Uterus (tissue), 4 donors: ENCODE data around the gene ZNF532. TPM values are rescaled to one million over a fixed set of nuclear protein-coding genes. Genes with fewer than 3 reads are reported as not detected.
A peak's percentile ranks its signal among the peaks of the same experiment; 100 is the strongest.

Experiments used
- DNase-seq, 2 donors: peaks; one replicate each; pipeline ENCODE4 v3.0.0-alpha.2; 2019 to 2020
- H3K27ac ChIP-seq, 2 donors: fragments of 200-600 bp; sonication (generic); 1 replicate in 1 of 2; 2 replicates in 1 of 2; pipeline ENCODE4 v1.5.1; 2016 to 2018
- H3K27me3 ChIP-seq, 2 donors: fragments of 200-600 bp; sonication (generic); one replicate each; pipeline ENCODE4 v1.5.1; 2018 to 2019; ENCODE audit warnings: control low read depth in 1 of 2
- H3K36me3 ChIP-seq, 2 donors: fragments of 200-600 bp; sonication (generic); one replicate each; pipeline ENCODE4 v1.5.1; 2019; ENCODE audit warnings: control low read depth in 1 of 2
- H3K4me1 ChIP-seq, 2 donors: fragments of 200-600 bp; sonication (generic); one replicate each; pipeline ENCODE4 v1.5.1; 2018 to 2019; ENCODE audit warnings: control low read depth in 1 of 2
- H3K4me3 ChIP-seq, 2 donors: fragments of 200-600 bp; sonication (generic); 1 replicate in 1 of 2; 2 replicates in 1 of 2; pipeline ENCODE4 v1.5.1; 2018 to 2019; ENCODE audit warnings: mild to moderate bottlenecking in 1 of 2
- H3K9me3 ChIP-seq, 2 donors: fragments of 200-600 bp; sonication (generic); one replicate each; pipeline ENCODE4 v1.5.1; 2019; ENCODE audit warnings: control low read depth in 1 of 2
- CTCF ChIP-seq, 4 experiments: fragments of 200-600 bp in 2 of 4; fragments of 450-650 bp in 2 of 4; sonication (generic) in 2 of 4; IDR thresholded peaks; one replicate each; pipeline ENCODE4 v1.5.1; 2016 to 2019; ENCODE audit warnings: antibody characterized with exemption in 4 of 4, mild to moderate bottlenecking in 2 of 4, moderate library complexity in 1 of 4
- POLR2A ChIP-seq, 2 donors: fragments of 450-650 bp; IDR thresholded peaks; one replicate each; pipeline ENCODE4 v1.6.1; 2016; ENCODE audit warnings: antibody characterized with exemption in 2 of 2, mild to moderate bottlenecking in 1 of 2, moderate library complexity in 1 of 2
- intact Hi-C: fragments of 100-400 bp; cut with DNase I; formaldehyde crosslinking; loops from one replicate; pipeline ENCODE4 v1.15.1; 2023; ENCODE audit warnings: low total_unique reads
- total RNA-seq, 4 donors: library from RNA; depleted of rRNA in 3 of 4; stranded (reverse); fragments of >200 nt in 3 of 4; gene quantifications; one replicate each; pipeline versions ENCODE4 v1.1.0 to v1.2.4, GENCODE V29; 2014 to 2023
- donor health status: DM: yes; HTN: yes; CAD: no.

ZNF532 gene
- total RNA-seq, 4 donors from 2014 or later = 32.4 to 174 (median 127) TPM

GRCh38 chr18:58980991-58981390 lies 116.3 kb downstream of the ZNF532 start:
- DNase-seq = no peak
- Histone ChIP-seq H3K4me1 (no peaks in the 10 kb centered on the region), H3K27ac (no peak overlapping the region), H3K27me3 (no peaks in the 10 kb centered on the region), H3K4me3 (no peak overlapping the region), H3K9me3 (no peaks in the 10 kb centered on the region), H3K36me3 (no peaks in the 10 kb centered on the region)
- intact Hi-C loops = no loop called here
- TF ChIP-seq POLR2A (IDR thresholded peaks at IDR 0.05) = no peak
- no peak for TF ChIP-seq CTCF (IDR thresholded peaks at IDR 0.05)

GRCh38 chr18:58983260-58984155 lies 118.8 kb downstream of the ZNF532 start:
- H3K36me3 ChIP-seq = no peaks in the 10 kb centered on the region
- H3K4me3 ChIP-seq = no peak overlapping the region

GRCh38 chr18:58988600-58988999 lies 123.9 kb downstream of the ZNF532 start:
- intact Hi-C loops = no loop called here
- Histone ChIP-seq H3K4me3 (no peak overlapping the region), H3K27me3 (no peaks in the 10 kb centered on the region), H3K4me1 (no peaks in the 10 kb centered on the region), H3K36me3 (no peaks in the 10 kb centered on the region), H3K9me3 (no peaks in the 10 kb centered on the region), H3K27ac (no peak overlapping the region)
- DNase-seq = no peak
- TF ChIP-seq POLR2A (IDR thresholded peaks at IDR 0.05) (no peak), CTCF (IDR thresholded peaks at IDR 0.05) (no peak)

More at GRCh38 chr18:58983260-58984155, 118.8 kb downstream of the ZNF532 start:
- Histone ChIP-seq H3K27ac (no peak overlapping the region), H3K4me1 (no peaks in the 10 kb centered on the region), H3K27me3 (no peaks in the 10 kb centered on the region), H3K9me3 (no peaks in the 10 kb centered on the region)
- DNase-seq = no peak
- intact Hi-C loops = no loop called here
- no peak for TF ChIP-seq CTCF (IDR thresholded peaks at IDR 0.05)
- TF ChIP-seq POLR2A (IDR thresholded peaks at IDR 0.05) = no peak

- H3K27me3 ChIP-seq = no peaks in the 10 kb centered on the region
- DNase-seq = no peak
- H3K4me3 ChIP-seq = no peak overlapping the region
- intact Hi-C loops = no loop called here
- no peak overlapping the region for H3K27ac ChIP-seq
- no peaks in the 10 kb centered on the region for H3K36me3 ChIP-seq
- no peaks in the 10 kb centered on the region for H3K9me3 ChIP-seq
- no peaks in the 10 kb centered on the region for H3K4me1 ChIP-seq
- TF ChIP-seq CTCF (IDR thresholded peaks at IDR 0.05) (no peak), POLR2A (IDR thresholded peaks at IDR 0.05) (no peak)
Measured at GRCh38 chr18:58989184-58989759, 124.6 kb downstream of the ZNF532 start.

- H3K4me1 ChIP-seq = peaks cover 0 to 4% of the 10 kb centered on the region in 2 donors
- H3K9me3 ChIP-seq = no peaks in the 10 kb centered on the region
- DNase-seq = no peak
- H3K36me3 ChIP-seq = no peaks in the 10 kb centered on the region
- TF ChIP-seq CTCF (IDR thresholded peaks at IDR 0.05) = no peak
- no peak for TF ChIP-seq POLR2A (IDR thresholded peaks at IDR 0.05)
- no peak overlapping the region for H3K4me3 ChIP-seq
- H3K27me3 ChIP-seq = no peaks in the 10 kb centered on the region
- intact Hi-C loops = no loop called here
- peak overlapping the region; percentile 49 to 78 for H3K27ac ChIP-seq
Measured at GRCh38 chr18:58990720-58991119, 126.0 kb downstream of the ZNF532 start.
